Type B pancreatic cell (in vitro differentiated cells): ENCODE measurements around the gene PARD3. TPM values are rescaled to one million over a fixed set of nuclear protein-coding genes. Genes with fewer than 3 reads are reported as not detected.
A peak's percentile ranks its signal among the peaks of the same experiment; 100 is the strongest.

Experiments used
- DNase-seq: peaks from one replicate; pipeline ENCODE4 v3.0.0; 2021; ENCODE audit warnings: mixed read lengths; ENCODE audit not compliant: unreplicated experiment; ENCODE audit errors: extremely low spot score
- H3K27ac Mint-ChIP-seq: 2 replicates; pipeline ENCODE4 v1.8.0; 2021; ENCODE audit warnings: mild to moderate bottlenecking, mixed read lengths
- H3K27me3 Mint-ChIP-seq: 2 replicates; pipeline ENCODE4 v1.8.0; 2021; ENCODE audit warnings: mixed read lengths
- H3K36me3 Mint-ChIP-seq: 2 replicates; pipeline ENCODE4 v1.8.0; 2021; ENCODE audit warnings: mixed read lengths
- H3K4me1 Mint-ChIP-seq: one replicate; pipeline ENCODE4 v1.8.0; 2021; ENCODE audit warnings: mixed read lengths; ENCODE audit not compliant: unreplicated experiment
- H3K4me3 Mint-ChIP-seq: 2 replicates; pipeline ENCODE4 v1.8.0; 2021; ENCODE audit warnings: mild to moderate bottlenecking, mixed read lengths
- H3K9me3 Mint-ChIP-seq: 2 replicates; pipeline ENCODE4 v1.8.0; 2021; ENCODE audit warnings: mixed read lengths
- CTCF ChIP-seq: fragments of 200-600 bp; sonication (generic); conservative IDR thresholded peaks from 2 replicates; pipeline ENCODE4 v1.5.0; 2021; ENCODE audit warnings: antibody characterized with exemption, mild to moderate bottlenecking
- total RNA-seq: library from RNA; stranded (reverse); gene quantifications from 2 replicates; pipeline ENCODE4 v1.2.1, GENCODE V29; 2021; ENCODE audit warnings: low replicate concordance

The PARD3 gene
- total RNA-seq, 1 donor from 2014 or later: 52.3 TPM

DNA sequence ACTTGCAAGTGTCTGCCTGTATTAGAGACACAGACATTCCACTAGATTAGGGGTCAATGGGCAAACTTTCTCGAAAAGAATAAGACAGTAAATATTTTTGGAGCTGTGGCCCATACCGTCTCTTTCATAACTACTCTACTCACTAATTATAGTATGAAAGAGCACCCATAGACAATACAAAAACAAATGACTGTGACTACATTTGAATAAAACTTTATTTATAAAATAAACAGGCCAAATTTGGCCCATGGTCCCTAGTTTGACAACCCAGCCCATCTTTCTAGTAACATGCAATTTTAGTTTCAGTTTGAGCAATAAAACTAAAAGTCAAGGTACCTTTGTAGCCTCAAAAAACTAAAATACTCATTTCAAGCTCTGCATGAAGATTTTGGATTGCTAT is 294.6 kb downstream of the PARD3 start:
- H3K9me3 Mint-ChIP-seq: peaks cover 4% of the 10 kb centered on the region
- no peak for DNase-seq
- TF ChIP-seq CTCF: no peak
- peak overlapping the region; percentile 71 for H3K4me3 Mint-ChIP-seq
- H3K36me3 Mint-ChIP-seq: peaks cover 15% of the 10 kb centered on the region
- no peaks in the 10 kb centered on the region for H3K27me3 Mint-ChIP-seq
- peaks cover 29% of the 10 kb centered on the region for H3K4me1 Mint-ChIP-seq
- H3K27ac Mint-ChIP-seq: peak overlapping the region; percentile 97

GRCh38 chr10:34520084-34520483 is 295.0 kb downstream of the PARD3 start:
- no peak for DNase-seq
- Mint-ChIP-seq H3K9me3 (peaks cover 4% of the 10 kb centered on the region), H3K36me3 (peaks cover 20% of the 10 kb centered on the region), H3K4me1 (peaks cover 29% of the 10 kb centered on the region), H3K4me3 (peak overlapping the region; percentile 71), H3K27me3 (no peaks in the 10 kb centered on the region), H3K27ac (peak overlapping the region; percentile 97)
- no peak for TF ChIP-seq CTCF

- H3K4me3 Mint-ChIP-seq: no peak overlapping the region
- H3K4me1 Mint-ChIP-seq: peaks cover 5% of the 10 kb centered on the region
- H3K27ac Mint-ChIP-seq: no peak overlapping the region
- peaks cover 4% of the 10 kb centered on the region for H3K9me3 Mint-ChIP-seq
- DNase-seq: no peak
- peaks cover 26% of the 10 kb centered on the region for H3K36me3 Mint-ChIP-seq
- H3K27me3 Mint-ChIP-seq: no peaks in the 10 kb centered on the region
- TF ChIP-seq CTCF: no peak
Measured at GRCh38 chr10:34514290-34514689, 300.8 kb downstream of the PARD3 start.

DNA sequence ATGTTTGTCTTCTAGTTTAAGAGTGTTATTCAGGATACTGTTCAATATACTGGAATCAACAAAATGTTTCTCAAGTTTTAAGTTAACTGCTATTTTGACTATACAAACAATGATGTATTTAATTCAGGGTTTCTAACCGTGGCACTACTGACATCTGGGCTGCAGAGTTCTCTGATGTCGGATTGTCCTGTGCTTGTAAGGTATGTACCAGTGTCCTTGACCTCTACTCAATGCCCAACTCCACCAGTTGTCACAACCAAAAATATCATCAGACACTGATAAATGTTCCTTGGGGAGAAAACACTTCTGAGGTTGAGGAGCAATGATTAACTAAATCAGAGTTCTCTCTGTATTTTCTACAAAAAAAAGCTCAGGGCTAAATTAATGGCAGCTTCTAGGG is 301.5 kb downstream of the PARD3 start:
- H3K27me3 Mint-ChIP-seq: no peaks in the 10 kb centered on the region
- H3K9me3 Mint-ChIP-seq: peaks cover 4% of the 10 kb centered on the region
- H3K36me3 Mint-ChIP-seq: peaks cover 28% of the 10 kb centered on the region
- no peak overlapping the region for H3K4me3 Mint-ChIP-seq
- no peak overlapping the region for H3K27ac Mint-ChIP-seq
- no peak for TF ChIP-seq CTCF
- DNase-seq: no peak
- no peaks in the 10 kb centered on the region for H3K4me1 Mint-ChIP-seq

- Mint-ChIP-seq H3K27me3 (no peaks in the 10 kb centered on the region), H3K36me3 (peaks cover 12% of the 10 kb centered on the region), H3K4me1 (peaks cover 28% of the 10 kb centered on the region), H3K27ac (no peak overlapping the region), H3K9me3 (no peaks in the 10 kb centered on the region), H3K4me3 (no peak overlapping the region)
- TF ChIP-seq CTCF: no peak
- no peak for DNase-seq
Measured at GRCh38 chr10:34507217-34507616, 307.9 kb downstream of the PARD3 start.

DNA sequence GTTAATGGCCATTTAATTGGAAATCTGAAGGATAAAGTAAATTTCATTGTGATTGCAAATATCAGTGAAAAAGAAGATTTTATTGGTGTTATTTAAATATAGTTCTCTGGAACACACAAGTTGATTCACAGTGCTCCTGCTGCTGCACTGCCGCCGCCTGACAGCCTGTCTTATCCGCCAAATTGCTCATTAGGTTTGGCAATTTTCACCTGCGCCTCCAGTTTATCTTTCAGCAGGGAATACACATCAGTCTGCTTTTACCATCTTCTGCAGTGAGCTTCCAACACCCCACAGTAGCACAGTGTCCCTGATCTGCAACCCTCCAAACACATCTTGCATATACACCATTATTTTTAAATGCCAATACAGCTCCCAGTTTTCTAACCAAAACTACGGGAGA is 308.3 kb downstream of the PARD3 start:
- H3K9me3 Mint-ChIP-seq: no peaks in the 10 kb centered on the region
- peaks cover 28% of the 10 kb centered on the region for H3K4me1 Mint-ChIP-seq
- TF ChIP-seq CTCF: no peak
- no peak overlapping the region for H3K4me3 Mint-ChIP-seq
- peaks cover 16% of the 10 kb centered on the region for H3K36me3 Mint-ChIP-seq
- DNase-seq: no peak
- H3K27me3 Mint-ChIP-seq: no peaks in the 10 kb centered on the region
- H3K27ac Mint-ChIP-seq: no peak overlapping the region
